Right cardiac atrium (tissue), 5 donors: ENCODE data around the gene AKR1C8. TPM values are rescaled to one million over a fixed set of nuclear protein-coding genes. Genes with fewer than 3 reads are reported as not detected.

Experiments
- ATAC-seq, 2 donors: fragments of 200-7000 bp; cut with Tn5 transposase; one replicate each; pipeline versions ENCODE4 v1.8.0 to v1.9.1; 2020; ENCODE audit warnings: moderate library complexity in 2 of 2, mild to moderate bottlenecking in 1 of 2
- DNase-seq, 3 donors: peaks; one replicate each; pipeline ENCODE4 v3.0.0-alpha.2; 2020
- H3K27ac ChIP-seq: one replicate; pipeline ENCODE4 v1.5.1; 2013; ENCODE audit warnings: mild to moderate bottlenecking, low read length, control low read depth, moderate library complexity
- H3K27me3 ChIP-seq: one replicate; pipeline ENCODE4 v1.6.1; 2013; ENCODE audit not compliant: control insufficient read depth, insufficient read depth
- H3K4me1 ChIP-seq: one replicate; pipeline ENCODE4 v1.6.1; 2013; ENCODE audit warnings: low read length; ENCODE audit not compliant: control insufficient read depth, insufficient read depth
- H3K4me3 ChIP-seq: one replicate; pipeline ENCODE4 v1.5.1; 2013; ENCODE audit warnings: low read length, control low read depth
- H3K9me3 ChIP-seq: one replicate; pipeline ENCODE4 v1.6.1; 2013; ENCODE audit warnings: low read length; ENCODE audit not compliant: control insufficient read depth
- WGBS: extraction: QIAGEN DNeasy Blood & Tissue Kit; methylation state at CpG from one replicate; pipeline ENCODE4 v1.1.7; 2013; 5-methylcytosine and 5-hydroxymethylcytosine counted together
- intact Hi-C, 4 donors: fragments of 100-400 bp; cut with DNase I; formaldehyde crosslinking; loops; one replicate each; pipeline versions ENCODE4 v1.11.0 to v1.14.0; 2022 to 2023
- polyA plus RNA-seq: library from polyadenylated mRNA; stranded (reverse); fragments of 200-250 nt; gene quantifications from one replicate; pipeline ENCODE4 v1.2.3, GENCODE V29; 2013
- total RNA-seq, 4 donors: library from RNA; stranded (reverse); fragmentation: NEBNext Ultra II Directional; extraction: Animal tissue kit (Norgen Biotek cat#: 25700); gene quantifications; one replicate each; pipeline ENCODE4 v1.2.1, GENCODE V29; 2021
- donor health status: healthy with polysubstance abuse.
- donor health status: DM: no; HTN: yes; CAD: no.
- donor health status: DM: no; HTN: no; CAD: no.
- donor health status: DM: no; HTN: yes; CAD: no; lungs with severe emphysema.
- donor health status: DM: yes; HTN: yes; CAD: no.

AKR1C8 gene
- total and polyA plus RNA-seq, 5 donors = 0.21 to 0.63 (median 0.31) TPM; not detected in 1

GRCh38 chr10:5168897-5169420, 16.0 kb downstream of the AKR1C8 start:
- peaks cover 2% of the 10 kb centered on the region for H3K9me3 ChIP-seq
- intact Hi-C loops = no loop called here
- H3K4me3 ChIP-seq = no peak overlapping the region
- DNase-seq (no peak), ATAC-seq (no peak)
- H3K27ac ChIP-seq = no peak overlapping the region
- H3K27me3 ChIP-seq = no peaks in the 10 kb centered on the region
- no peaks in the 10 kb centered on the region for H3K4me1 ChIP-seq
- WGBS = 56% methylated on average over 5 of the region's 5 CpGs

- H3K27ac ChIP-seq = no peak overlapping the region
- H3K27me3 ChIP-seq = no peaks in the 10 kb centered on the region
- intact Hi-C loops = no loop called here
- peaks cover 5% of the 10 kb centered on the region for H3K9me3 ChIP-seq
- DNase-seq = no peak
- no peaks in the 10 kb centered on the region for H3K4me1 ChIP-seq
- no peak overlapping the region for H3K4me3 ChIP-seq
- 11% methylated on average over 1 of the region's 1 CpG for WGBS
- no peak for ATAC-seq
Observed at GRCh38 chr10:5165738-5166137, 19.2 kb downstream of the AKR1C8 start.

- 56% methylated on average over 2 of the region's 2 CpGs for WGBS
- Histone ChIP-seq H3K27me3 (no peaks in the 10 kb centered on the region), H3K4me3 (no peak overlapping the region), H3K27ac (no peak overlapping the region), H3K4me1 (no peaks in the 10 kb centered on the region), H3K9me3 (peaks cover 5% of the 10 kb centered on the region)
- ATAC-seq = no peak
- intact Hi-C loops = no loop called here
- no peak for DNase-seq
Observed at GRCh38 chr10:5163487-5163886, 21.5 kb downstream of the AKR1C8 start.

GRCh38 chr10:5159126-5159525, 25.8 kb downstream of the AKR1C8 start:
- H3K4me3 ChIP-seq = no peak overlapping the region
- H3K27me3 ChIP-seq = no peaks in the 10 kb centered on the region
- DNase-seq = no peak
- 68% methylated on average over 6 of the region's 6 CpGs for WGBS
- no peak overlapping the region for H3K27ac ChIP-seq
- H3K4me1 ChIP-seq = no peaks in the 10 kb centered on the region
- intact Hi-C loops = no loop called here
- no peak for ATAC-seq
- H3K9me3 ChIP-seq = peaks cover 5% of the 10 kb centered on the region

DNA sequence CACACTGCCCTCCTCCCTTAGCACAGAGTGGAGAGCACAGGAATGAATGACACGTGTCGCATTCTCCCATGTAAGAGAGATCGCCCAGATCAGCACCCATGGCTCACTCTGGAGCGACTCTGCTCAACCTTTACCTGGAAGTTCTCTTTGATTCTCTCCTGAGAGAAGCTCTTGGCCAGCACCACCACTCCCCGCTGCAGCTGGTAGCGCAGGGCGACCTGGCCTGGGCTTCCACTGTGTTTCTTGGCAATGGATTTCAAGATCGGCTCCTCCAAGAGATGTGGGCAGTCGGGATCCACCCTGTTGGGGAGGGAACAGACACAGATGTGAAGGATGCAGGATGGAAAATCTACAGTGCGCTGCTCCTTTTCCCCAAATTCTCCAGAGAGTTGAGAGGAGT, 27.4 kb downstream of the AKR1C8 start:
- Histone ChIP-seq H3K27me3 (no peaks in the 10 kb centered on the region), H3K4me3 (no peak overlapping the region), H3K9me3 (peaks cover 2% of the 10 kb centered on the region), H3K27ac (no peak overlapping the region), H3K4me1 (no peaks in the 10 kb centered on the region)
- 78% methylated on average over 10 of the region's 10 CpGs for WGBS
- DNase-seq (peak in 1 of 3 donors; percentile 20), ATAC-seq (no peak)
- intact Hi-C loops = no loop called here

DNA sequence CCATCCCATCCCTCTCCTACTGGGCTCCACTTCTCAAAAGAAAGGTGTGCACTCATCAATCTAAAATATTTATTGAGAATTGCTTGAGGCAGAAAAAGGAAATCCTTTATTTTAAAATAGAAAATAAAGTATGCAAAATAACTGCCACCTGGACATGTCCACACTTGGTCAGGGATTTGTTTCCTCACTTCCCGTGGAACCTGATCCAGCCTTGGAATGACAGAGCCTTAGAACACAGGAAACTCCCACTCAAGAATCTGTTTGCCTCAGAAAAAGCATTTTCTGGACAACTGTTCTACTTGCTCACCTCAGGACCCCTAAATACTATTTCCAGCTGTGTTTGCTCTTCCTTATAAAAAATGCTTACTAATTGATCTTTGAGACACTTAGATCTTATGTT, 29.0 kb downstream of the AKR1C8 start:
- no peaks in the 10 kb centered on the region for H3K9me3 ChIP-seq
- no peak overlapping the region for H3K27ac ChIP-seq
- no peak for DNase-seq
- intact Hi-C loops = no loop called here
- 32% methylated on average over 1 of the region's 1 CpG for WGBS
- ATAC-seq = no peak
- H3K4me1 ChIP-seq = no peaks in the 10 kb centered on the region
- no peak overlapping the region for H3K4me3 ChIP-seq
- no peaks in the 10 kb centered on the region for H3K27me3 ChIP-seq

DNA sequence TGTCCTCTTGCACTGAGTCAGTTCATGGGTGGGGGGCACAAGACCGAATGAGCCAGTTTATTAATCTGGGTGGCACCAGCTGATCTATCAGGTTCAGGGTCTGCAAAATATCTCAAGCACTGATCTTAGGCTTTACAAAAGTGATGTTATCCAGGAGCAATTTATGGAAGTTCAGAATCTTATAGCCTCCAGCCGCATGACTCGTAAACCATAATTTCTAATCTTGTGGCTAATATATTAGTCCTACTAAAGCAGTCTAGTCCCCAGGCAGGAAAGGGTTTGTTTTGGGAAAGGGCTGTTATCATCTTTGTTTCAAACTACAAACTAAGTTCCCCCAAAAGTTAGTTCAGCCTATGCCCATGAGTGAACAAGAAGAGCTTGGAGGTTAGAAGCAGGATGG, 33.9 kb downstream of the AKR1C8 start:
- Histone ChIP-seq H3K9me3 (no peaks in the 10 kb centered on the region), H3K27ac (no peak overlapping the region), H3K4me3 (no peak overlapping the region), H3K27me3 (no peaks in the 10 kb centered on the region), H3K4me1 (no peaks in the 10 kb centered on the region)
- ATAC-seq = no peak
- intact Hi-C loops = no loop called here
- no peak for DNase-seq
- WGBS = 89% methylated on average over 3 of the region's 3 CpGs

DNA sequence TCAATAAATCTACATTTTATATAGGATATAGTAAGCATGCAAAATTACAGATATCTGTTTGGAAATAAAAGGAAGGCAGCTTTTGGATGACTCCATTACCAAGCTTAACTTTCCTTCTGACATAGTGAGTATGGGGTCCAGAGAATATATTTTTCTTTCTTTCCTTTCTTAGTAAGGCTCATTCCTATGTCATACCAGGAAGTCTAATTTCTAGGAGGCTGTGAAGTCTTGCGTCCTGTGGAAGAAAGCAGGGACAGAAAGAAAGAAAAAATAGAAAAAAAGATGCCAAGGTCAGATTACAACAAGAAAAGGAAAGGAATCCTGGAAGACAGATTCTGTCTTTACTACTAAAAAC, 36.3 kb downstream of the AKR1C8 start:
- WGBS = 57% methylated on average over 1 of the region's 1 CpG
- no peak overlapping the region for H3K27ac ChIP-seq
- H3K9me3 ChIP-seq = no peaks in the 10 kb centered on the region
- ATAC-seq = no peak
- H3K27me3 ChIP-seq = no peaks in the 10 kb centered on the region
- no peak overlapping the region for H3K4me3 ChIP-seq
- H3K4me1 ChIP-seq = no peaks in the 10 kb centered on the region
- intact Hi-C loops = no loop called here
- no peak for DNase-seq

- Histone ChIP-seq H3K27me3 (no peaks in the 10 kb centered on the region), H3K4me3 (no peak overlapping the region), H3K9me3 (no peaks in the 10 kb centered on the region), H3K27ac (no peak overlapping the region), H3K4me1 (no peaks in the 10 kb centered on the region)
- ATAC-seq (no peak), DNase-seq (no peak)
- intact Hi-C loops = no loop called here
- 52% methylated on average over 3 of the region's 3 CpGs for WGBS
Observed at GRCh38 chr10:5147981-5148677, 36.8 kb downstream of the AKR1C8 start.

- intact Hi-C loops = no loop called here
- Histone ChIP-seq H3K4me1 (no peaks in the 10 kb centered on the region), H3K9me3 (no peaks in the 10 kb centered on the region), H3K27ac (no peak overlapping the region), H3K4me3 (no peak overlapping the region), H3K27me3 (no peaks in the 10 kb centered on the region)
- ATAC-seq = no peak
- WGBS = 79% methylated on average over 5 of the region's 5 CpGs
- no peak for DNase-seq
Observed at GRCh38 chr10:5147255-5147980, 37.5 kb downstream of the AKR1C8 start.

DNA sequence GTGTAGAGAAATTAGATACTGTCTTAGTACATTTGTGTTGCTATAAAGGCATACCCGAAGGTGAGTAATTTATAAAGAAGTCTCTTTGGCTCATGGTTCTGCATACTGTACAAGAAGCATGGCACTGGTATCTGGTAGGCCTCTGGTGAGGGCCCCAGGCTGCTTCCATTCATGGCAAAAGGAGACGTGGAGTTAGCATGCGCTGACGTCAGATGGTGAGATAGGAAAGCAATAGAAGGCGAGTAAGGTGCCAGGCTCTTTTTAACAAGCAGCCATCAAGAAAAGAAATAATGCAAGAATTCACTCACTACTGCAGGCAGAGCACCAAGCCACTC, 38.1 kb downstream of the AKR1C8 start:
- intact Hi-C loops = no loop called here
- Histone ChIP-seq H3K27ac (no peak overlapping the region), H3K9me3 (no peaks in the 10 kb centered on the region), H3K4me1 (no peaks in the 10 kb centered on the region), H3K4me3 (no peak overlapping the region), H3K27me3 (no peaks in the 10 kb centered on the region)
- DNase-seq (no peak), ATAC-seq (no peak)
- 83% methylated on average over 5 of the region's 5 CpGs for WGBS
